MM.1S (cell line): Measurements from ENCODE around the gene AP2M1.

Experiments used
- DNase-seq: peaks from one replicate; pipeline ENCODE4 v3.0.0-alpha.2; 2015
- H2AFZ ChIP-seq: fragments of 300-600 bp; sonication (generic); 2 replicates; pipeline ENCODE4 v1.6.0; 2016; ENCODE audit warnings: antibody characterized with exemption, low read length
- H3F3A ChIP-seq: fragments of 300-600 bp; sonication (generic); 2 replicates; pipeline ENCODE4 v1.6.1; 2016; ENCODE audit warnings: mild to moderate bottlenecking, antibody characterized with exemption, low read length, moderate library complexity, mixed read lengths; ENCODE audit not compliant: insufficient read depth
- H3K27ac ChIP-seq: fragments of 300-600 bp; sonication (generic); 2 replicates; pipeline ENCODE4 v1.5.1; 2016; ENCODE audit warnings: mild to moderate bottlenecking, low read length
- H3K27me3 ChIP-seq: fragments of 300-600 bp; sonication (generic); replicated peaks from 2 replicates; pipeline ENCODE4 v1.6.0; 2016; ENCODE audit warnings: low read length; ENCODE audit not compliant: insufficient read depth
- H3K36me3 ChIP-seq: fragments of 300-600 bp; sonication (generic); replicated peaks from 2 replicates; pipeline ENCODE4 v1.6.1; 2016; ENCODE audit warnings: mild to moderate bottlenecking, low read length, mixed read lengths; ENCODE audit not compliant: insufficient read depth
- H3K4me1 ChIP-seq: fragments of 300-600 bp; sonication (generic); 2 replicates; pipeline ENCODE4 v1.6.1; 2016; ENCODE audit warnings: low read length, mixed read lengths
- H3K4me2 ChIP-seq: fragments of 300-600 bp; sonication (generic); 2 replicates; pipeline ENCODE4 v1.6.0; 2016; ENCODE audit warnings: low read depth, low read length
- H3K4me3 ChIP-seq: fragments of 300-600 bp; sonication (generic); 2 replicates; pipeline ENCODE4 v1.5.1; 2016; ENCODE audit warnings: low read length, mixed read lengths
- H3K79me2 ChIP-seq: fragments of 300-600 bp; sonication (generic); 2 replicates; pipeline ENCODE4 v1.6.1; 2016; ENCODE audit warnings: mixed run types, low read length, mixed read lengths
- H3K9ac ChIP-seq: fragments of 300-600 bp; sonication (generic); 2 replicates; pipeline ENCODE4 v1.6.1; 2016; ENCODE audit warnings: low read length, mixed read lengths
- H3K9me2 ChIP-seq: fragments of 300-600 bp; sonication (generic); replicated peaks from 2 replicates; pipeline ENCODE4 v1.6.1; 2016; ENCODE audit warnings: mild to moderate bottlenecking, low read length, mixed read lengths; ENCODE audit not compliant: insufficient read depth
- H3K9me3 ChIP-seq: fragments of 300-600 bp; sonication (generic); replicated peaks from 2 replicates; pipeline ENCODE4 v1.6.1; 2016; ENCODE audit warnings: mild to moderate bottlenecking, low read length, mixed read lengths; ENCODE audit not compliant: insufficient read depth
- H4K20me1 ChIP-seq: fragments of 300-600 bp; sonication (generic); 2 replicates; pipeline ENCODE4 v1.6.1; 2016; ENCODE audit warnings: mild to moderate bottlenecking, low read length, moderate library complexity, mixed read lengths; ENCODE audit not compliant: insufficient read depth
- EZH2 ChIP-seq: fragments of 300-600 bp; sonication (generic); optimal IDR thresholded peaks from 2 replicates; pipeline ENCODE3; 2017; ENCODE audit warnings: low read depth, mild to moderate bottlenecking, antibody characterized with exemption, low read length, mixed read lengths
- EZH2phosphoT487 ChIP-seq: fragments of 300-600 bp; sonication (generic); IDR thresholded peaks from 2 replicates; pipeline ENCODE4 v1.6.1; 2018; ENCODE audit warnings: antibody characterized with exemption, low read length
- TF ChIP-seq, protein P1 (sequence below): fragments of 300-600 bp; sonication (generic); IDR thresholded peaks from 2 replicates; pipeline ENCODE4 v1.5.1; 2016; ENCODE audit warnings: antibody characterized with exemption, low read length, mixed read lengths

The AP2M1 gene

DNA sequence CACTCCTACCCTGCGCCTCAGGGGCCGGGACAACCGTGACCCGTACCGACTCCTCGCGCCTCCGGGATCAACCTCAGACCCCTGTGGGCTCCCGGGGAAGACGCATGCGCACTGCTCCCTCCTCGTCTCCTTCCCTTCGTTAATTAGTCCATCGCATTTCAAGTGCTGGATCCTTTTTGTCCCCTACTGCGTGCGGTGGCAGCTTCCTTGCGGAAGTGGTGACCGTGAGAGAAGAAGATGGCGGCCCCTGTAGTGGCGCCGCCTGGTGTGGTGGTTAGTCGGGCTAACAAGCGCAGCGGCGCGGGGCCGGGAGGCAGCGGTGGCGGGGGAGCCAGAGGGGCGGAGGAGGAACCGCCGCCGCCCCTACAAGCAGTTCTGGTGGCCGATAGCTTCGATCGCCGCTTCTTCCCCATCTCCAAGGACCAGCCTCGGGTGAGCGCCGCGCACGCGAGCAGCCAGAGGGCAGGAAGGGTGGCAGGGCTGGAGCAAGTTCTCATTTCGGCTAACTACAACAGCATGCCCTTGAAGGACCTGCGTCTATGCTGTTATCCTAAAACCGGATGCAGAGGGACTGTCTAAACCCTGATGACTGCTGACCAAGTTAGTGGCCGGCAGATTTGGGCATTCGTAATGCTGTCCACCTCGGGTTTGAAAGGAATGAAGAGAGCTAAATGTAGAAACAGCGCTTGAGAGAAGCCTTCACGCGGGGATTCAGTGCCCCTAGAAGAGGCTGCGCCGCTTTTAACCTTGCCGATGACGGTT, 39.3 kb upstream of the AP2M1 start, which contains the start of gene EIF2B5:
Gene EIF2B5, plus strand, starts transcription at position 210 of the 762 bp plus-strand sequence. Its CDS starts 28 bp downstream, at position 238.
- H3K36me3 ChIP-seq: peaks cover 7% of the 10 kb centered on the region
- H3K9ac ChIP-seq: peak within 1 kb of the TSS; percentile 89
- H3K9me3 ChIP-seq: no peaks in the 10 kb centered on the region
- peaks cover 52% of the 10 kb centered on the region for H3K79me2 ChIP-seq
- H2AFZ ChIP-seq: peak within 1 kb of the TSS; percentile 98
- peak within 1 kb of the TSS; percentile 77 for H3K4me3 ChIP-seq
- peak within 1 kb of the TSS; percentile 87 for H3K4me2 ChIP-seq
- no peaks in the 10 kb centered on the region for H3K9me2 ChIP-seq
- TF ChIP-seq EZH2phosphoT487: no peak
- TF ChIP-seq, protein P1, sequence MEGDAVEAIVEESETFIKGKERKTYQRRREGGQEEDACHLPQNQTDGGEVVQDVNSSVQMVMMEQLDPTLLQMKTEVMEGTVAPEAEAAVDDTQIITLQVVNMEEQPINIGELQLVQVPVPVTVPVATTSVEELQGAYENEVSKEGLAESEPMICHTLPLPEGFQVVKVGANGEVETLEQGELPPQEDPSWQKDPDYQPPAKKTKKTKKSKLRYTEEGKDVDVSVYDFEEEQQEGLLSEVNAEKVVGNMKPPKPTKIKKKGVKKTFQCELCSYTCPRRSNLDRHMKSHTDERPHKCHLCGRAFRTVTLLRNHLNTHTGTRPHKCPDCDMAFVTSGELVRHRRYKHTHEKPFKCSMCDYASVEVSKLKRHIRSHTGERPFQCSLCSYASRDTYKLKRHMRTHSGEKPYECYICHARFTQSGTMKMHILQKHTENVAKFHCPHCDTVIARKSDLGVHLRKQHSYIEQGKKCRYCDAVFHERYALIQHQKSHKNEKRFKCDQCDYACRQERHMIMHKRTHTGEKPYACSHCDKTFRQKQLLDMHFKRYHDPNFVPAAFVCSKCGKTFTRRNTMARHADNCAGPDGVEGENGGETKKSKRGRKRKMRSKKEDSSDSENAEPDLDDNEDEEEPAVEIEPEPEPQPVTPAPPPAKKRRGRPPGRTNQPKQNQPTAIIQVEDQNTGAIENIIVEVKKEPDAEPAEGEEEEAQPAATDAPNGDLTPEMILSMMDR: peak; percentile 58
- DNase-seq: peak; percentile 97
- H3F3A ChIP-seq: 0 out of 2 replicates have a peak, but pooled peaks cover 3% of the 10 kb centered on the region
- no peaks in the 10 kb centered on the region for H4K20me1 ChIP-seq
- H3K4me1 ChIP-seq: peaks cover 17% of the 10 kb centered on the region
- H3K27me3 ChIP-seq: no peaks in the 10 kb centered on the region
- peak within 1 kb of the TSS; percentile 55; the same call in 1 of the 2 replicates for H3K27ac ChIP-seq

DNA sequence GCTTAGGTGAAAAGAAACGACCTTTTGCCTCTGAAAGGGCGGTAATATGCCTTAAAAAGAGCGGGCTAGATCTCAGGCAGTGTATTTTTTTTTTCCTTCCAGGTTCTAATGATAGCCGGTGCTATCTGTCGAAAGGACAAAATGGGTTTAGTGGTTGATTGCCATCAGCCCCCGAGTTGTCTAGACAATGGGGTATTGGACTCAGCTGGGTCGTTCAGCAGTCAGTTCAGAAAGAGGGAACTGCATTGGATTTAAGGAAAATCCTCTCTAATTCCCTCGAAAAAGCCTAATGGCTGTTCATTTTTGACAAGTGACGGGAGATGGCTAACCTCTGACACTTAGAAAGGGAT, 38.8 kb upstream of the AP2M1 start:
- DNase-seq: no peak
- 0 out of 2 replicates have a peak, but pooled peaks cover 3% of the 10 kb centered on the region for H3F3A ChIP-seq
- H4K20me1 ChIP-seq: no peaks in the 10 kb centered on the region
- H3K9me3 ChIP-seq: no peaks in the 10 kb centered on the region
- H3K4me2 ChIP-seq: peak overlapping the region; percentile 87
- peaks cover 13% of the 10 kb centered on the region for H3K36me3 ChIP-seq
- H2AFZ ChIP-seq: peak overlapping the region; percentile 98
- peak overlapping the region; percentile 77 for H3K4me3 ChIP-seq
- H3K9me2 ChIP-seq: no peaks in the 10 kb centered on the region
- peaks cover 57% of the 10 kb centered on the region for H3K79me2 ChIP-seq
- H3K27ac ChIP-seq: peak overlapping the region; percentile 55; the same call in 1 of the 2 replicates
- peak overlapping the region; percentile 89 for H3K9ac ChIP-seq
- peaks cover 17% of the 10 kb centered on the region for H3K4me1 ChIP-seq
- TF ChIP-seq EZH2 (no peak), EZH2phosphoT487 (no peak)
- TF ChIP-seq, protein P1: no peak
- H3K27me3 ChIP-seq: no peaks in the 10 kb centered on the region

DNA sequence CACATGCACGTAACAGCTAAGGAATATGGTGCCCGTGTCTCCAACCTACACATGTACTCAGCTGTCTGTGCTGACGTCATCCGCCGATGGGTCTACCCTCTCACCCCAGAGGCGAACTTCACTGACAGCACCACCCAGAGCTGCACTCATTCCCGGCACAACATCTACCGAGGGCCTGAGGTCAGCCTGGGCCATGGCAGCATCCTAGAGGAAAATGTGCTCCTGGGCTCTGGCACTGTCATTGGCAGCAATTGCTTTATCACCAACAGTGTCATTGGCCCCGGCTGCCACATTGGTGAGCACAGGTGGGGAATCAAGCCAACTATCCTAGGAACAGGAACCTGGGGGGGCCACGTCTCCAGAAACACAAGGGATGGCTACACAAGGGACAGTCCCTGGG, 34.2 kb upstream of the AP2M1 start:
- Histone ChIP-seq H3K4me1 (peaks cover 12% of the 10 kb centered on the region), H3K9me3 (no peaks in the 10 kb centered on the region), H2AFZ (no peak overlapping the region), H3K9ac (no peak overlapping the region), H3F3A (no peaks in the 10 kb centered on the region), H3K27ac (no peak overlapping the region), H3K9me2 (no peaks in the 10 kb centered on the region), H3K36me3 (peaks cover 31% of the 10 kb centered on the region), H3K4me3 (no peak overlapping the region), H3K4me2 (no peak overlapping the region), H3K79me2 (peaks cover 50% of the 10 kb centered on the region), H3K27me3 (no peaks in the 10 kb centered on the region), H4K20me1 (no peaks in the 10 kb centered on the region)
- TF ChIP-seq EZH2phosphoT487: no peak
- TF ChIP-seq EZH2: no peak
- no peak for DNase-seq

DNA sequence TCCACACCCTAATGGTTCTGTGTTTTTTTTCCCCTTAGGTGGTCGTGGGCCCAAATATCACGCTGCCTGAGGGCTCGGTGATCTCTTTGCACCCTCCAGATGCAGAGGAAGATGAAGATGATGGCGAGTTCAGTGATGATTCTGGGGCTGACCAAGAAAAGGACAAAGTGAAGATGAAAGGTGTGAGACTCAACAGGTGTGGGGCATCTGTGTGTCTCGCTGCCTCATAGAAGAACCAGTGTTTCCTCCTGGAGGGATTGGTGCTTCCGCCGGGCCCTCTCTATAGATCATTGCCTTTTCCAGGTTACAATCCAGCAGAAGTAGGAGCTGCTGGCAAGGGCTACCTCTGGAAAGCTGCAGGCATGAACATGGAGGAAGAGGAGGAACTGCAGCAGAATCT, 32.5 kb upstream of the AP2M1 start:
- peaks cover 31% of the 10 kb centered on the region for H3K36me3 ChIP-seq
- DNase-seq: no peak
- H3K9me3 ChIP-seq: no peaks in the 10 kb centered on the region
- H2AFZ ChIP-seq: no peak overlapping the region
- no peak overlapping the region for H3K9ac ChIP-seq
- no peak overlapping the region for H3K27ac ChIP-seq
- H3K79me2 ChIP-seq: peaks cover 32% of the 10 kb centered on the region
- no peak overlapping the region for H3K4me3 ChIP-seq
- no peaks in the 10 kb centered on the region for H3F3A ChIP-seq
- H3K4me1 ChIP-seq: no peaks in the 10 kb centered on the region
- no peaks in the 10 kb centered on the region for H4K20me1 ChIP-seq
- TF ChIP-seq, protein P1: no peak
- TF ChIP-seq EZH2 (no peak), EZH2phosphoT487 (no peak)
- no peak overlapping the region for H3K4me2 ChIP-seq
- no peaks in the 10 kb centered on the region for H3K27me3 ChIP-seq
- no peaks in the 10 kb centered on the region for H3K9me2 ChIP-seq
